ENCODE data around the gene ZEB2.

Gene ZEB2

GRCh38 chr2:144470816-144471215 lies 49.1 kb downstream of the ZEB2 start:
- no peak for DNase-seq (ENCODE audit: low spot score)

GRCh38 chr2:144470334-144470733 lies 49.6 kb downstream of the ZEB2 start:
- no peak for DNase-seq (ENCODE audit: low spot score)

DNA sequence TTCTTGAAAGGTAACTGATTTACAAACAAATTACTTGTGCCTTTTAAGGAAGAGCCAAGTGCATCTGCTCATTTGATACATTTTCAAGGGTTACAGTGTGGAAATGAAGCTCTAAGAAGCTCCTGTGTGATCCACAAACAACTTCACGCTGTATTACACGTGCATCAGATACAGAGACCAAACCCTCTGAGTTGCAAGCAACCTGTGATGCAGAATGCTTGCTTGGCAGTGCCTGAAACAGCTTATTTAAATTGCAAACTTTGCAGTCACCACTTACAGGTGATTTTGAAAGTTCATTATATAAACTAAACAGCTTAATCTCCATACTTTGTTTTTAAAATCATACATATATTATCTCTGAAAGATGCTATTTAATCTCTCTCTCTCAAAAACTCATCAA lies 50.1 kb downstream of the ZEB2 start:
- no peak for DNase-seq (ENCODE audit: low spot score)

GRCh38 chr2:144468823-144469595 lies 50.9 kb downstream of the ZEB2 start:
- DNase-seq (ENCODE audit: low spot score) = no peak

- DNase-seq (ENCODE audit: low spot score) = no peak
These were observed 52.3 kb downstream of the ZEB2 start for GRCh38 chr2:144467502-144468137.

GRCh38 chr2:144466637-144467036 lies 53.3 kb downstream of the ZEB2 start:
- no peak for DNase-seq (ENCODE audit: low spot score)

DNA sequence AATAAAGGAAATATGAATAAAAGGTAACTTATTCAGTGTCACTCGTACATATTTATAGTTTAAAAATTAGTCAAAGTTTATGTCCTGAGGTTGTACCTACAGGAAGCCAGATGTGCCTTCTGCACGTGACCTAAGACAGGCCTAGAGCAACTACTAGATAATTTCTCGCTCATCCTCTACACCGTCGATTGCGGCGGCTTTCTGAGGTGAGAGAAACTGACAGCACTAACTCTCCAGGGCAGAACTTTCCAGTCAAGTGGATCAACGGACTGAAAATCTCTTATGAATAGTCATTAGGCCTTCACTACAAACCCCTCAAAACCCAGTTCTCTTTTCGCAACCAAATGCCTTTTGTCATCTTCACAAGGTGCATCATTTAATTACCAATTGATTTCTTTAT lies 54.2 kb downstream of the ZEB2 start:
- DNase-seq (ENCODE audit: low spot score) = no peak

DNA sequence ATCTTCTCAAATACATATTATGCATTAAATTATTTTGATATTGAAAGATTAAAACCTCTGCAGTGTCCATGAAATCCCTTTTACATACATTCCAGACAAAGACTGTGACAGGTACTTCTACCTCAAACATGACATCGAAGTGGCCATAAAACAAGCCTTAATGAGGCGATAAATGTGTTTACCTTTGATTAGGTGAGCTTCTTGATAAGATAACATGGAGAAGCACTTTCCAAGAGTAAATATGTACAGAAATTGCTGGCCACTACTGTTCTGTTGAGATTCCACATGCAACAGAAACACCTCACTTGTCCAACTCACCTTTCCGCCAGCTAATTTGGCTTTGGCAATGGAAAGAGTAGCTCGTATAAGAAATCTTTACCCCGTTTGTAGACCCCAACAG lies 55.2 kb downstream of the ZEB2 start:
- DNase-seq (ENCODE audit: low spot score) = no peak

DNA sequence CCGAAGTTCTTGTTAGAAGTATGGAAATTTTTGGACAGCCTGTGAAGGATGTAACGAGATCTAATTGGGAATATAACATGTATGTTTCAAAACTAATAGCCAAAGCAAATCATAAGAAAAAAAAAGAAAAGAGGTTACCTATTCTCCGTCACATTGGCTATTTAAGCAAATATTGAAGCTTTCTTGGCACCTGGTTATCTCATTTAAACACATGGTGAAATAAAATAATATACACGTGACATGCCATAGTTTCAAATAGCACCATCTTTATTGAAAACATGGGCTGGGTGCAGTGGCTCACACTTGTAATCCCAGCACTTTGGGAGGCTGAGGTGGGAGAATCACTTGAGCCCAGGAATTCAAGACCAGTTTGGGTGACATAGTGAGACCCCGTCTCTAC lies 56.7 kb downstream of the ZEB2 start:
- no peak for DNase-seq (ENCODE audit: low spot score)

DNA sequence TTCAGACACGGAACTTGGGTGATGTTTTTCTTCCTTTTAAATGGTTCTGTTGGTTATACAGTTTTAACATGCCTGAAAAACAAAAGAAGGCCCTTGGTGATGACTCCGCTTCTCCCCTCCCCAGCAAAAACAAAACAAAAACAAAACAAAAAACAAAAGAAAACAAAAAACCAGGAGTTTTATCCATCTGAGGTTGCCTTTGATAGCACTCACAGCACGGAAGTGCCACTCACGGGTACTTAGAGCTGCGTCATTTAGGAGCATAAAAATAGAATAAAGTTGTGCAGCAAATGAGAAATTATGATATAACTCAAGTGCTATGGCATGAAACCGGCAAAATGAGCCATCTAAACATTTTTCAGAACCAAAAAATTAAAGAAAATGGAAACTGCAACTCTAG lies 57.7 kb downstream of the ZEB2 start:
- no peak for DNase-seq (ENCODE audit: low spot score)

DNA sequence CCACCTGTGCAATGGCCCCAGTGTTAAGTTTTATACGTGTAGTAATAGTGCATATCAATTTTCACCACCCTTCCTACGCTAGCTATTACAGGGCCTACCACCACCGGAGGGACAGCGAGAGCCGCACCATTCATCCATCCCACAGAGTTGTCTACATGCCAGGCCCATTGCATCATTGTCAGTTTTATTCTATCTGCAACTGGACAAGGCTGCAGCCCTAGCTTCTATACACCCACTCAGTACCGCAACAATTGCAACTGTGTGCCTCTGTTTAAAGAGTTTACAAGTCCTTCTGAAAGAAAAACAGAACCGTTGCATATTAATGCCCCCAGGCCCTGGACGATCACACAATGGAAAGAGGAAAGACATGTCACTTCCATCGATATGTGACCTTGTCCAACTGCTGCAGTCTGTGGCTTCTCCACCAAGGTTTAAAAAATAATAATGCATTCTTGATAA lies 58.6 kb downstream of the ZEB2 start:
- no peak for DNase-seq (ENCODE audit: low spot score)

GRCh38 chr2:144460727-144461307 lies 59.1 kb downstream of the ZEB2 start:
- no peak for DNase-seq (ENCODE audit: low spot score)

DNA sequence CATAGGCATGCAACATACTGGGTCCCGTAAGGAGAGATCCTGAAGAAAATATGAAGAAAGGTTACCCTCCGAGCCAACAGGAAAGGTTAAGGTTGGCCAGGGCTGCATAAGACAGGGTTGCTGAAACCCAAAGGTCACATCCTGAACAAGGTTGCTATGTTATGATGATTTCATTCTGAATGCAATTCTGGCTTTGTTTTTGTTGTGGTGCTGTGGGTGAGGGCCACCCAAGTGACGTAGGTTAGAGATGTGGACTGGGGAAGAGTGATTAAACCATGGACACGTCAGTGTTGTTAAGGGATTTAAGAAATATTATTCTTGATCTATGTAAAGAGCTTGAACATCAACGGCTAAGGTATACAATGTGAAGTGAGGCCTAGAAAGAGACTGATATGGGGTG lies 60.0 kb downstream of the ZEB2 start:
- DNase-seq (ENCODE audit: low spot score) = no peak

DNA sequence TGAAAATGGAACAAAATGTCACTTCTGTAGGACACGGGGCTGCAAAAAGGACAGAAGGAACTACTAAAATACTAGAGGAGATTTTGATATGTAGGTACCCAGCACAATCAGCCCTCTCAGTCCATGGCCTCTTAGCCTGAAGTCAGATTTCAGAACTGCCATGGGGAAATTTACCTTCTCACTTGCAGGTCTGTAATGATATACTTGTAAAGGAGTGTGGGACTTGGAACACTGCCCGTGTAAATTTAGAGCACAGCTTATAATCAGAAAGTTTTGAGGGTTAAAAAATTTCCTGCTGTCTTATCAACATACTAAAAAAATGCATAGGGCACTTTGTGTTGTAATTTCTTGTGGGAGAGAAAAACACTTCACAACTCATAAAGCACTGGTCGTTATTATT lies 60.6 kb downstream of the ZEB2 start:
- DNase-seq (ENCODE audit: low spot score) = no peak

- no peak for DNase-seq (ENCODE audit: low spot score)
These were observed 61.4 kb downstream of the ZEB2 start for GRCh38 chr2:144458541-144458940.

DNA sequence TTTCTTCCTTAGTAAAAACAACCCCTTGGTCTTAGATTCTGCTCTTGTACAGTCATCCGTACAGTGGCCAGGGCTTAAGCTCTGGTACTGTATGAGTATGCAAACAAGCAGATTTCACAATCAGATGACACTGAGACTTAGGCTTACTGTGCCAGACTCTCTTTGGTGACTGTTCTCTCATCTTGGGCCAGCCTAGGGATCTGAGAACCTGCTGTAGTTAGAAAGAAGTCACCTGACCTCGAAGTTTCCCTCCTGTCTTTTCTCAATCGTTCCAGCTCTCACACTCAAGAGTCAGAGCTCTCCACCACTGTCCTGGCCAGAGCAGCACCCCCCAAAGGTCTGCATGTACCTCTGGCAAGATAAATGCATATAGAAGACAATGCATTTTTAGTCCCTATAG lies 63.2 kb downstream of the ZEB2 start:
- no peak for DNase-seq (ENCODE audit: low spot score)

- DNase-seq (ENCODE audit: low spot score) = no peak
These were observed 63.9 kb downstream of the ZEB2 start for GRCh38 chr2:144455987-144456386.

DNA sequence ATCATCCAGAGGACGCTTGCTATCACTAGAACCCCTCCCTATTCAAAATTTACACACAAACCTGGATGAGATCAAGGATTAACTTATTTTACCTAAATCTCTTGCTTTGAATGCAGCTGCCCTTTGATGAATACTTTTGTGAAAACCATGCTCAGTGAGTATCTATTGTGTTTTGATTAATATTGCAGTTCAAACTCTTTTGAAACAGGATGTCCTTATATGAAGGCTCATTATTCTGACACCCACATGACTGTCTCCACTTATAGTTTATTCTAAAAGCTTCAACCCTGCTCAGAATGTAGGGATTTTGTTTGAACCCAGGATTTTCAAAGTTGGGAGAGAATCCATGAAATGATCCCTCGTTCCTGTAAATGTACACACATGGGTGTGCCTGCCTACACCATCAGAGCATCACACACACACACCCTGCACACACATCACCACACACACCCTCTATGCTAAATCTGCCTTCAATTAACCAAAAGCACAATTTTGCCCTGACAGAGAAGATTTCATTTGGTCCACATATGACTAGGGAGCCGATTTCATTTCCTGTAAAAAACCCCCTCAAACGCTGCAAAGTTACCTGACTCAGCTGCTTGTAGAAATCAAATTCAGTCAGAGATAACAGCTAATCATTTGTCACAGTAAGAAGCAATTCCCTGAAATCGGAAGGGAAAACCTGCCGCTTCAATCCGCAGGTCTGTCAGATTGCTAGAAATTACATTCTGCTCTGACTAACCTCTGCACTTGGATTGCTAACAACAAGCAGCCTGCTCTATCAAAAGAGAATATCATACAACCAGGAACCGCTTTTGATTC lies 65.2 kb downstream of the ZEB2 start:
- no peak for DNase-seq (ENCODE audit: low spot score)

DNA sequence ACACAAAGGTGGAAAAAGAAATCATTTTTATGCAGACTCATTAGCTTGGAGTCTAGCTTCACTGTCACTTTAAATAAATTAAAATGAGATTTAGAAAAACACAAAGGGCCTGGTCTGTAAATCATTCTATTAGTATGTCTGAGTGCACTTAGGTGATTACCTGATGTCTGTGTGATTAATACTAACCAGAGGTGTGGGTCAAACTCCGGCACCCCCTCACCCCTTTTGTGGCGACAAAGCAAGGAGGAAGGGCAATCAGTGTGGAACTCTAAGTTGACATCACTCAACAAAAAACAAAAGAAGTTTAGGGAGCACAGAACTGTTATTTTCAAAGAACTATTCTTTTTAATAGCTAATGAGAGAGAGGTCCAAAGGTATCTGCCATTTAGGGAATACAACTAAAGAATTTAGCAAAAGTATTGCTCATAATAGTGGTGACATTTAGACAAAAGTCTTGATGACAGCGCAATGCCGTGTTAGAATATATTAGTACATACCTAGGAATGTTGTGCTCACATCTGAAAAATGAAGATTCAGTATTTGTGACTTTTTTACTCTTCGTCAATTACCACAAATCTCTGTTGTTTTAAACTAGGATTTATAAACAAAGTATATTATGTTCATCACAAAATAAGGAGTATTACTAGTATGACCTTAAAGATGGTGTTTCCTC lies 66.3 kb downstream of the ZEB2 start:
- DNase-seq (ENCODE audit: low spot score) = no peak

DNA sequence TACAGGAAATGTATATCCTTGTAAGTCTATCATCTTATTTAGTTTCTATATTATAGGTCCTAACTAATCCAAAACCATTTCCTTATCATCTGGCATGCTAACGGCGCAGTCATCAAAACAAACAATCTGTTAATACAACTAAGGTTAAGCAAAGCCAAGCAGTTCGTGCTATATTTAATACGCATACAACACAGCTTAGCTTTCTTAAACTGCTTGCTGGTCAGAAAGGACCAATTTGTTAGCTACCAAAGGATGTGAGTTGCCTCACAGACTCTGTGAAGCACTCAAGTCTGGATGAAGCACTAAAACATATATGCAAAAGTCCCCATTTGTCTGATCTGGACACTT lies 67.0 kb downstream of the ZEB2 start:
- DNase-seq (ENCODE audit: low spot score) = no peak

- DNase-seq (ENCODE audit: low spot score) = no peak
These were observed 67.5 kb downstream of the ZEB2 start for GRCh38 chr2:144452169-144452988.
